ENCODE measurements around the gene MFAP3.
"Not testable (repeated sequence)": the region's sequence is repeated elsewhere in the genome, so short reads cannot be mapped to it uniquely, and the experiment has no call there.

Gene MFAP3

DNA sequence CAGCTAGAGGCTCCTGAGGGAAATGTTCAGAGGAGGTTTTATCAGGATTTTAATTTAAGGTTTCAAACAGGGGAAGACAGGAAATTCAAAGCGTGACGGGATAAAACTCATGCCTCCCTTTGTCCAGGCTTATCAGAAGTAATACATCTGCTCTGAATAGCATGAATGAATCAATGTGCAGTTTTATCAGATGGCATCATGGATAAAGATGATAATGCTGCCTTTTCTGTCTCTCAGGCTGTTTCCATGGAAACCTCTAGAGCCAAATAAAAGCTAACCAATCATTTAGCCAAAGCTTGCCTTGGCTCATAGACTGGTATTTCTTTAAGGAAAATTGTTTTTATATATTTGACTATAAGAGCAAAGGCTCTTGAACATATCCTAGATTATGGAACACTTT is 16.4 kb downstream of the MFAP3 start:
- no peak for DNase-seq

DNA sequence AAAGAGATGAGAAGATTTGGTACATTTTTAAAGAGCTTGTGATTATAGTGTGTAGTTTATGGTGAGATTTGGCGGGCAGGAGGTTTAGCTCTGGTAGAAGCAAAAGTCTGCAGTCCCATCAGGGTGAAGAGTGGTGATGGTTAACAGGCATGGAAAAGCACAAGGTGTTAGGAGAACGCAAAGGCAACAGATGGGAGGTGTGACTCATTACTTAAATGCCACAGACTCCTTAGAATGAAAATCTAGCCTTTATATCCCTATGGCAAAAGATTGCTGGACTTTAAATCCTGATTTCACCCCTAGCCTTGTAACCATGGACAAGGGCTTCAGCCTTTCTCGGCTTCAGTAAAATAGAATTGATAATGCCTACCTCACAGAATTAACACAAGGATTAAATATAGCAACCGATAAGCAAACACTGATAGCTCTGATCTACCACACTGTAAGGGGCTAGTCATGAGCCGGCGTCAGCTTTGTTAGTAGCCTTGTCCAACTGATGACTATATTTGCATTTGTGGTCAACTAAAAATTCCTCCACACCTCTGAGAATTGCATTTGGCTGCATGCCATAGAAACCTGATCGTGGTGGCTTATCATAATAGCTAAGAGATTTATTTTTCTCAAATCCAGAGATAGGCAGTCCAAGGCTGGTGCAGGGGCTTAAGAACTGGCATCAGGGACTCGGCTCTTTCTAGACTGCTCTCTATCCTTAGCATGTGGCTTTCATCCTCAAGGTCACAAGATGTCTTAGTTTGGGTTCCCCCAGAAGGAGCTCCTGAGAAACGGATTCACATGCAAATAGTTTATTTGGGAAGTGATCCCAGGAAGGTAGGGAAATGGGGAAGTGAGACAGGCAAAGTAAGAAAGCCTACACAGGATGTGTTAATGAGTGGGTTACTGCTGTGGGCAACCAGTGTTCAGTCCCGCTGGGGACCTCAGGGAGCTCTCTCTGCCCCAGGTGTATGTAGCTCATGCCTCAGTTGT is 19.6 kb downstream of the MFAP3 start:
- DNase-seq = no peak

DNA sequence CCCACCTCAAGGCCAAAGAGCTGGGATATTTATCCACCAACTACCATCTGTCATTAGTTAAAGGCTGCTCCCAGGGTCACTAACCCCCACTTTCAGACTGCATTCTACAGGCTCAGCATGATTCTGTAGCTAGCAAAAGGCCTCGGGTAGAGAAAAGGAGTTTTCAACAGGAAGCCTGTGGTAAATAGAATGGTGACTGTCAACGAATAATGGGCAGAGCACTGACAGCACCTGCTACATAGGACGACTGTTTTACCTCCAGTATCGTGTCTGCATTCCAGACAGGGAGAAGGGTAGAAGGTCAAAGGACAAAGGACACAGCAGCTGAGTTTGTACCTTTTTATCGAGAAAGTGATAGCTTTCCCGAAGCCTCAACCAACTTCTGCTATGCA is 20.3 kb downstream of the MFAP3 start:
- DNase-seq = no peak

DNA sequence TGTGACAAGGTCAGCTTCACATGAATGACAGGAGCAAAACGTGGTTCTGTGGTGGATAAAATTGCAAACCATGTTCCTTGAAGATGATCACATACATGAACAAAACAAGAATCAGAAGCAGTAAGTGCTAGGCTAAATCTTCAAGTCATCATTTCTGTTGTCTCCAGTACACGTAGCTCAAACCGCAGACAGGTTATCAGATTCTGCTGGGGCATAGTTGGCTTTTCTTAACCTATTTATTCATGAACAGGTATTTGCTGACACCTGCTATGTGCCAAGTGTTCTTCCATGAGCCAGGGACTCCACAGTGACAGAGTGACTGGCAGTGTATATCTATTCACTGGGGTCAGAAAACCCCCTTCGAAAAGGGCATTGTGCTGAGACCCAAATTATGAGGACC is 20.8 kb downstream of the MFAP3 start:
- no peak for DNase-seq

DNA sequence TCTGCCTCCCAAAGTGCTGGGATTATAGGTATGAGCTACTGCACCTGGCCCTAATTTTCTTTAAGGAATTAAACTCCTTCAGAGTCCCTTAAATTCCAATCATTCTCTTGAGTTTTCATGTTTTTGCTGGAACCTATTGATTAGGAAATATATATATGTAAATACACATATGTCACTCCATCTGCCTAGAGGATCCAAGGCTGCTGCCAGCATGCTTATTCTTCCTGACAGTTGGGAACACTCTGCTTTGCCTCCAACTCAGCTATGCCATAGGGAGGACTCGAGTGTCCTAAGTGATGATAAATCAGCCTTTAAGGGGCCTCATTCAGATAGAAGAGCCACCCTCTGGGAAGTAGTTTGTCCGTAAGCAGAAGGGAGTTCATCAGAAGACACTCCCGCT is 21.8 kb downstream of the MFAP3 start:
- no peak for DNase-seq

DNA sequence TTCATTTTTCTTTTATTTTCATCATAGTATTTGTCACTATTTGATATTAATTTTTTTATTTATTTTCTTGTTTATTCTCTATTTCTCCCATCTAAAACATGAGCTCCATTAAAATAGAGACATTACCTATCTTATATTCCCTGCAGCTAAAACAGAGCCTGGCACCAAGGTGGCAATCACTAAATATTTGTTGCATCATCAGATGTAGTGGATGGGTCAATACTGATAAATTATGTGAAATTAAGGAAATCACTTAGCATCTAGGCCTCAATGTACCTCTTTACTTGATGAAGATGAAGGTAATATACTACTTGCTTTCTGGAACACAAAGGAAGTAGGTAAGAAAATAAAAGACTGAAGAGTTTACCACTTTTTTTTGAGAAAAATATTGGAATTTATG is 24.6 kb downstream of the MFAP3 start:
- no peak for DNase-seq

DNA sequence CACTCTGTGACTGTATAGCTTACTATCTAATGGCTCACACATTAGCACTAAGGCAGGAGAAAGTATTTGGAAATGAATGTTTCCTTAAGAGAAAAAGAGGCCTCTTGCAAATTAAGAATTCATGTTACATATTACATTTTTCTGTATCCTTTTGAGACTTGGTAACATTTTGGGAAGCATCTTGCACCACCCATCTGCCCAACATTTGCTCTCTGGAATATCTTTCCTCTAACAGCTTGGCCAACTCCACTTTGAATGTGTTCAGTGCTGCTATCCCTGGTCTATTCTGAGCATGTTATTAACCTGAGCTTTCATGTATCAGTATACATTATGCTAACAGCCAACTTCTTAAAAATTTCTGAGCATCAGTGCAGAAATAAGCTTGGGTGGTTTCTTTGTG is 27.2 kb downstream of the MFAP3 start:
- no peak for DNase-seq

DNA sequence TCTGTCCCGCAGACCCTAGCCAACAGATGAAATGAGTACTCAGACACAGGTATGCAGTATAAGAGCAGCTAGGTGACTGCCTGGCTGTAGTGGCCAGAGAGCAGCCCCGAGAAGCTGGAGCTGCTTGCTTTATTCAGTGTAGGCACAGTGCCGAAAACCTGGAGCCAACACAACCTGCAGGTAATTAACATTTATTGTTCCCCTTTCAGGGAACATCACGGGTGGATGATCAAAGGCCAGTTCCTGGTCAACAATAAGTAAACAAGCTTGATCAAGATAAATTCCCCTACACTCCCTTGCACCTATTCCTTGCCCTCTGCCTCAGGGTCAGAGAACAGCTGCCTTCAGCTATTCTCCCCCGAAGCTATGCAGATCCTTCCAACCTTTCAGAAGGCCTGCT is 31.1 kb downstream of the MFAP3 start:
- DNase-seq = not testable (repeated sequence)

- no peak for DNase-seq
Observed at GRCh38 chr5:154071799-154072413, 33.1 kb downstream of the MFAP3 start.

GRCh38 chr5:154072414-154073171 is 33.8 kb downstream of the MFAP3 start:
- peak; percentile 88 to 89 for DNase-seq

DNA sequence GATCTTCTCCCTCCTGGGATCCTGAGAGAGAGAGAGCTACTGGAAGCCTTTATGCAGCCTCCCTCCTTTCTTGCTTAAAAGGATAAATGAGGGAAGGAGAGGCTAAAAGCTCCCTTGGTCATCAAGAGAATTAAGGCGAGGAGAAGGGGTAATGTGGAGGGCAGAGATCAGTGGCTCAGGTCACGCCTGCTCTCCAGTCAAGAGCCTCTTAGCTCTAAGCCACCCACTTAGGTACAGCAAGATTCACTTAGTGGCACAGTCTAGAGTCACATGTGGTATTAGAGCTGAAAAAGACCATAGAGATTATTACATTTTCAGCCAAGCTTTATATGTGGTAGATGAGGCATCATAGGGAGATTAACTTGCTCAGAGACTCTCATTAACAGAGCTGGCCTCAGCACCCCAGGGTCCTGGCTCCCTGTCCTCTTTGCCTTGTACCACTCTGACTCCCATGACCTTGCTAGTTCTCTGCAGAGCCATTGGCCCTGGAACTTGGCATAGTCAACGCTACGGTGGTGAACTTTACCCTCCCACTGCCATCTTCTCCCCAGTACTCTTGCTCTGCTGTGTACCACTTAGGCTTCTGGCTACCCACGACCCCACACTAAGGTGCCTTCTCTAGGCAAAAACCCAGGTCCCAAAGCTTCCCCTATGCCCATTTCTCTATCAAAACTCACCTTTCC is 37.6 kb downstream of the MFAP3 start:
- no peak for DNase-seq

GRCh38 chr5:154077696-154078095 is 38.9 kb downstream of the MFAP3 start:
- no peak for DNase-seq

- no peak for DNase-seq
Observed at GRCh38 chr5:154078272-154078671, 39.5 kb downstream of the MFAP3 start.

DNA sequence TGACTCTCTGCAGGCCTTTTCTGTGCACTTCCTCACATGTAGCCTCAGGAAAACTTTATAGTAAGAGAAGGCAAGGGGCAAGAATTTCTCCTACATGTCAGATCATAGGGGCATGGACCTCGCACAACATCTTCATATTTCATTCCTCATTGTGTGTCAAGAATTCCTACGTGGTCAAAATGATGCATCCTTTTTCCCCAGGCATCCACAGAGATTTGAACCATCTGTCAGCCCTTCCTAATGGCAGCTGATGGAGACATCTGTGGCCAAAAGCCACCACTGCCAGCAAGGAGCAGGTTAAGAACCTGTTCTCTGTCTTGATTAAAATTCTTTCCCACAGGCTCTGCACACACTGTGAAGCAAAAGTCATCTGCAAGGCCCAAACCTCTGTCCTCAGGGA is 42.5 kb downstream of the MFAP3 start:
- DNase-seq = no peak

GRCh38 chr5:154084062-154084639 is 45.4 kb downstream of the MFAP3 start:
- DNase-seq = no peak

DNA sequence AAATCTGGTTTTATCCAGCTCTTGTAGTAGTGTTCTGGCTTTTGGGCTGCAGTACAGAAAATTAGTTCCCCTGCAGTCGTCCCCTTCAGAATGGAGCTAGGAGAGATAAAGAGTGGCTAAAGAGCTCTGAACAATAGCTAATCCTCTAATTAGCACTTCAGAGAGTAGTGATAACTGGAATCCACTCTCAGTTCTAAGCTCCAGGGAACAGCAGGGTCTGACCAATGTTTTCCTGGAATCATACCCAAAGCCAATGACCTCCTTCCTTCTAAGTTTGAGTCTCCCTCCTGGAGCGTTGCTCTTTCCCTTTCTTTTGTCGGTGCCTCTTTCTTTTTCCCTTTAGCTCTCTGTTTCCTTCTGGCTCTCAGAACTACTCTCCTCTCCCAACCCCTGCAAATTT is 47.4 kb downstream of the MFAP3 start:
- no peak for DNase-seq

GRCh38 chr5:154086641-154087040 is 47.9 kb downstream of the MFAP3 start:
- DNase-seq = no peak

DNA sequence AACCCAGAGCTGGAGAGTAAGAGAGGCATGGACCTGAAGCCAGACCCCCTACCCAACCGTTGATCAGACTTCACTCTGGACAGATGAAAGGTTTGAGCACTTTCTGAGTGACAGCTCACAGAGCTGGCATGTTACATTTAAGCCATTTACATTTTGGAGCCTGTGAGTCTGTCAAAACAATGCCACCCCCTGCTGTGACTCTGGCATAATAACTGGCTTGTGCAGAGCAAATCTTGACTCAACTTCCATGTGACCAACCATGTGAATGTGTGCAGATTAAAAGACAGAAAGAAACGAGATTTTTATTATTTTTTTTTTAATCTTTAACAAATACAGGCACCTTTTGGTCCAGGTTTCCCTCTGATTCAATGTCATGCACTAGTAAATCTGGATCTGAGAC is 48.5 kb downstream of the MFAP3 start:
- no peak for DNase-seq

DNA sequence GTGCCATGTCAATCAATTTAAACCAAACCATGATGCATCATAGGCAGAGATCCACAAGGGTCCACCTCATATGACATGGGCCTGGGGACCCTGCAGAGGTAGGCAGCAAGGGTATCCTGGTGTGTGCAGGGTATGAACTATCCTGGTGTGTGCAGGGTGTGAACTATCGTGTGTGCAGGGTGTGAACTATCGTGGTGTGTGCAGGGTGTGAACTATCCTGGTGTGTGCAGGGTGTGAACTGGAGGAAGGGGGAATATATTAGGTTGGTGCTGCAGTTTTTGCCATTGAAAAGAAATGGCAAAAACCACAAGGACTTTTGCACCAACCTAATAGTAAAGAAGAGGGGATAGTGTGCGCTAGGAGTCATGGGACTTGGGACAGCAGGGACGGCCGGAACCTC is 50.0 kb downstream of the MFAP3 start:
- no peak for DNase-seq

GRCh38 chr5:154090656-154091055 is 51.9 kb downstream of the MFAP3 start:
- DNase-seq = no peak

DNA sequence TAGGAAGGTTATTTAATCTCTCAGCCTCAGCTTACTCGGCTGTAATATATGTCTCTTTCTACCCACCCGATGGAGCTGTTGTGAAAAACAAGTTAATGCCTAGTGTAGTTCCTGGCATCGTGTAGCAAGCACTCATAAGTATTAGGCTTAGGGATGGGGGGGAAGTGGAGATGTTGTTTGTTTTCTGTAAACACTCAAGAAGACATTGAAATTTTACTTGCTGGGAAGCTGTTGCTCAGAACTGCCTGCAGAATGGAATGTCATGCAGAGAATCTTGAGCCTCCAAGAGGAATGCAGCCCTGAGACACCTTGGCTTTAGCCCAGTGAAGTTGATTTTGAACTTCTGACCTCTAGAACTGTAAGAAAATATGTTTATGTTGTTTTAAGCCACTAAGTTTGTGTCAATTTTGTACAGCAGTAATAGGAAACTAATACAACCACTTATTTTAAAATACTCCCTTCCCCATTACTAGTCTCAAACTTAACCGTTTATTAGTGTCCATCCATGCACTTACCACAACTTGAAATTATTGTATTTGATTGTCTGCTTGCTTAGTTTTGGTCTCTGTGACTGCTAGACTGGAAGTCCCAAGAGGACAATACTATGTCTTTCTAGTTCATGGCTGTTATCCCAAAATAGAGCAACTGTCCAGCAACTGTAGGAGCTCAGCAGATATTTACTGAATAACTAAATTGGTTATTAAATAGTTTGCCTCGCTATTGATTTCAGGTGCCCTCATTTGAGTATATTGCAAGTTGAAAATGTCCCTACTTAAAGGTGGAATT is 53.8 kb downstream of the MFAP3 start:
- no peak for DNase-seq

- DNase-seq = no peak
Observed at GRCh38 chr5:154093142-154093532, 54.4 kb downstream of the MFAP3 start.
